GM19438 (cell line): ENCODE results near the gene VAMP4.
A peak's percentile ranks its signal among the peaks of the same experiment; 100 is the strongest.

Experiments used
- ATAC-seq: cut with Tn5 transposase; IDR thresholded peaks from one replicate; pipeline ENCODE4 v1.9.1; 2021; ENCODE audit warnings: low read depth; ENCODE audit not compliant: unreplicated experiment

Gene VAMP4, protein sequence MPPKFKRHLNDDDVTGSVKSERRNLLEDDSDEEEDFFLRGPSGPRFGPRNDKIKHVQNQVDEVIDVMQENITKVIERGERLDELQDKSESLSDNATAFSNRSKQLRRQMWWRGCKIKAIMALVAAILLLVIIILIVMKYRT

DNA sequence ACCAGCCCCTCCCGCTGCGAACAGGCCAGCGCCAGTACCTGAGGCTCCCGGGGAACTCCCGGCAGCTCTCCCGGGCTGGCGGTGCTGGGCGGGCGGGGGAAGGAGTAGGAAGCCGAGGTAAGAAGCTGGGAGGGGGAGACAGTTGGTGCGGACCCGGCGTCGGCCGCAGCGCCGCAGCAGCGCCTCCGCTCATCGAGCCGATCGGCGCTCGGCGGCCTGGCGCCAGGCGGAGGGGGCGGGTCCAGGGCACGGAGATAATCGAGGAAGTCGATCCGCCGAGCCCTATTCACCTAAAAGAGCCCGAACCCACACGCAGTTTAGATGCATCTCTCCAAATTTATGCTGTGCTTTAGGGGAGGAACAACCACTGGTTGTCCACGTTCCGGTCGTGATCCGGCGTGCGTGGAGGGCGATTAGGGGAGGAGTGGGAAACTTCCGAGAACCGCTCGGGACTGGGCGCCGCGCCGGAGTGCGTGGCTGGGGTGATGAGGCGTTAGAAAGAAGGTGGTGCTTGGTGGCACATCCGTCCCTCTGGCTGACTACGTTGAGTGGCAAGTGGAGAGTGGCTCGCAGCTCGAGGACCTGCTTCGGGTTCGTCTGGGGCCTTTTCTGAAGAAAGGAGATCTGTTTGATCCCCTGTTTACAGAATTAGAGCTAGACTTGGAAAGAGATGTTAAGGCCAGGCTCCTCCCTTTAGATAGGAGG lies at the start of gene VAMP4:
VAMP4 (minus strand) TSS at position 194 of the 705 bp plus-strand sequence. CDS start 3,651 bp downstream, outside the sequence.
- peak; percentile 93 for ATAC-seq

DNA sequence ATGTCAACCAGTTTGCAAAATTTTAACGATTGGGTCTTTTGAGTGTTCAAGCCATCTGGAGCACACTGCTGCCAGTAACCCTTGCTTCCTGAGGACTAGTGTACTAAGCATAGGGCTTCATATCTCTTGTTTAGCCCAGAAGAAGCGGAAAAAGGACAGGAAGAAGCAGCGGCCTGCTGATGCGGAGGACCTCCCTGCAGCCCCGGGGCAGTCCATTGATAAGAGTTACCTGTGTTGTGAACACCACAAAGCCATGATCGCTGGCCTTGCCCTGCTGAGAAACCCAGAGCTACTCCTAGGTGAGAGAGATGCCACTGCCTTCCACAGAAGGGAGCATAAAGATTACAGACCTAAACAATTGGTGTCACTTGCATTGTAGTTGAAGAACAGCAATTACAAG lies 48.5 kb upstream of the VAMP4 start:
- no peak for ATAC-seq

DNA sequence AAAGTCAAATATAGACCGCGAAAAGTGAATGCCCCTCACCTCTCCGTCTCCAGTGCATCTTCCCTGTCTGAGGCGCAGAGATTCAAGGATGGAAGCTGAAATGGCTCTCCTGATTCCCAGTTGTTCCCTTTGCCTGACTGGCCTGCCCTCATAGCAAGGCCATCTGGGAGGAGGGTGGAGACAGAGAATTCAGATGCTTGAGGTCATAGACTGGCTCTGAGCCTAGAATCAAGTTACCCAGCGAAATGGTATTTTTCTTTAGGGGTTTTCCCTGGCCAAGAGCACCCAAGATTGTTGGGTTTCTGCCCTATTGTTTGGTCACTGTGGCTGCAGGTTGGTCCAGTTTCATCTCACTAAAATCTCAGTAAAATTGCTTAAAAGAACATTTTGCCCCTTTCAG lies 46.8 kb upstream of the VAMP4 start:
- no peak for ATAC-seq

DNA sequence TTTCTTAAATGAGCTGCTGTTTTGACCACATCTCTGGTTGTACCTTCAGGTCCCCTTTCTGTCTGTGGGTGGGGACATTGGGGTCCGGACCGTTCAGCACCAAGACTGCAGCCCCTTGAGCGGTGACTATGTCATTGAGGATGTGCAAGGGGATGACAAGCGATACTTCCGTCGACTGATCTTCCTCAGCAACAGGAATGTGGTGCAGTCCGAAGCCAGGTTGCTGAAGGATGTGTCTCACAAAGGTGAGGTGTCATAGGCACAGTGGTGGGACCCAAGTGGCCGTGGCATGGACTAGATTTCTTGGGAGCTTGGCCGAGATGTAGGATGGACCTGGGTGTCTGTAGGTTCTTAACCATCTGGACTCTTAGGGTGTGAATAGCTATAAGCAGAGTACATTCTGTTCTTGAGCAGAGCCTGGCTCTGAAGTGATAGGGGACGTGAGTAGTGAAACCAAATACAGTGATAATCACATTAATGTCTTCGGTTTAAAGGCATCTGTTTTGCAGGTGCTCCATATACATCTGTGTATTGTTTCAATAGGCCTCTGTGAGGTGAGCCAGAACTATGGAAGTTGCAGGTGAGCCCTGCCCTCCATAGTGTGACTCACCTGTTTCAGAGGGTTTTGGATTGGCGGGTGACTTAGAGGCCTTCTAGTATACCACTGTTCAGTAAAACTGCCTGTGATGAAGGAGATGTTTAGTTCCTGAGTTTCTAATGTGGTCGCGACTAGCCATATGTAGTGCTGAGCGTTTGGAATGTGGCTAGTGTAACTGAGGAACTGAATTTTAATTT lies 46.0 kb upstream of the VAMP4 start:
- ATAC-seq: no peak

DNA sequence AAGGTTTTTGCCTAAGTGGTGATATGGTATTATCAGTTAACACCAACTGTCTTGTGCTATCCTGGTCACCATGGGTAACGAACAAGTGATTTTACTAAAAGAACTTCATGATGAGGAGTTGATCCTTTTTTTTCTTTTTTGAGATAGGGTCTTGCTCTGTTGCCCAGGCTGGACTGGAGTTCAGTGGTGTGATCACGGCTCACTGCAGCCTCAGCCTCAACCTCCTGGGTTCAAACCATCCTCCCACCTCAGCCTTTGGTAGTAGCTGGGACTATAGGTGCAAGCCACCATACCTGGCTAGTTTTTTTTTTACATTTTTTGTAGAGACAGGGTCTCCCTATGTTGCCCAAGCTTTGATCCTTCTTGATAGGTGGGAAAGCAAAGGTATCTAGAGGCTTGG lies 44.7 kb upstream of the VAMP4 start:
- ATAC-seq: no peak

DNA sequence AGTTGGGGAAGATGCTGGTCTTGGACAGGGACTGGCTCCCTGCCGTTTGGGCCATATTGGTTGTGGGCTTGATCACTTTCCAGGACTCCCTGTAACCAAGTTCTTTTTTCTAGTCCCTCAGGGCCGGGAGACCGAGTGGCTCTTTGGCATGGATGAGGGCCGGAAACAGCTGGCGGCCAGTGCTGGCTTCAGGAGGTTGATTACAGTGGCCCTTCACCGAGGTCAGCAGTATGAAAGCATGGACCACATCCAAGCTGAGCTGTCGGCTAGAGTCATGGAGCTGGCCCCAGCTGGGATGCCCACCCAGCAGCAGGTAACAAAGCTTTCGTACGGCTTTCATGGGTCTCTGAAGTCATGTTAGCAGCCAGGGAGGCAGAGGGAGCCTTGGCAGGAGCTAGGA lies 43.9 kb upstream of the VAMP4 start:
- ATAC-seq: no peak

DNA sequence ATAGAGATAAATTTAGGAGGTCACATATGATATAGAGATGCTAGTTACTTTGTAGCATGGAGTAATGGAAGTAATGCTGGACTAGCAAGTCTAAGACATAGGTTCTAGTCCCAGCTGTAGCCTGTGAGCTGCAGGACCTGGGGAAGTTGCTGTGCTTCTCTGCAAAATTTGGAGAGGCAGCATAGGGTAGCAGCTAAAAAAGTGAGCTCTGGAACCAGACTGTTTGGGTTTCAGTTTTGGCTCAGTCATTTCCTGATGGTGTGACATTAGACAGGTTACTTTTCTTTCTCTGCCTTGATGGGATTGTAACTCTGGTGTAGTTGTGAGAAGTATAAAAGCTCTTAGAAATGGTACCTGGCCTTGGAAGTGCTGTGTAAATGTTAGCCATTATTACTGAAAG lies 42.9 kb upstream of the VAMP4 start:
- ATAC-seq: no peak

DNA sequence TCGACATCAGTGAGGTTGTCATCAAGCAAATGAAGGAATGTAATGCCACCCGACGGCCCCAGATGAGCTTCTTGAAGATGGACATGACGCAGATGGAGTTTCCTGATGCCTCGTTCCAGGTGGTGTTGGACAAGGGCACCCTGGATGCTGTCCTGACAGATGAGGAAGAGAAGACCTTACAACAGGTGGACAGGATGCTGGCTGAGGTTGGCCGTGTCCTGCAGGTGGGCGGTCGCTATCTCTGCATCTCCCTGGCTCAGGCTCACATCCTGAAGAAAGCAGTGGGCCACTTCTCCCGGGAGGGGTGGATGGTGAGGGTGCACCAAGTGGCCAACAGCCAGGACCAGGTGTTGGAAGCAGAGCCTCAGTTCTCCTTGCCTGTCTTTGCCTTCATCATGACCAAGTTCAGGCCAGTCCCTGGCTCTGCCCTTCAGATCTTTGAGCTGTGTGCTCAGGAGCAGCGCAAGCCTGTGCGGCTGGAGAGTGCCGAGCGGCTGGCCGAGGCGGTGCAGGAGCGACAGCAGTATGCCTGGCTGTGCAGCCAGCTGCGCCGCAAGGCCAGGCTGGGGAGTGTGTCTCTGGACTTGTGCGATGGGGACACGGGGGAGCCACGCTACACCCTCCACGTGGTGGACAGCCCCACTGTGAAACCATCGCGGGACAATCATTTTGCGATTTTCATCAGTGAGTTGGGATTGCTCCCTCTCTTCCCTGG lies 42.1 kb upstream of the VAMP4 start:
- no peak for ATAC-seq

DNA sequence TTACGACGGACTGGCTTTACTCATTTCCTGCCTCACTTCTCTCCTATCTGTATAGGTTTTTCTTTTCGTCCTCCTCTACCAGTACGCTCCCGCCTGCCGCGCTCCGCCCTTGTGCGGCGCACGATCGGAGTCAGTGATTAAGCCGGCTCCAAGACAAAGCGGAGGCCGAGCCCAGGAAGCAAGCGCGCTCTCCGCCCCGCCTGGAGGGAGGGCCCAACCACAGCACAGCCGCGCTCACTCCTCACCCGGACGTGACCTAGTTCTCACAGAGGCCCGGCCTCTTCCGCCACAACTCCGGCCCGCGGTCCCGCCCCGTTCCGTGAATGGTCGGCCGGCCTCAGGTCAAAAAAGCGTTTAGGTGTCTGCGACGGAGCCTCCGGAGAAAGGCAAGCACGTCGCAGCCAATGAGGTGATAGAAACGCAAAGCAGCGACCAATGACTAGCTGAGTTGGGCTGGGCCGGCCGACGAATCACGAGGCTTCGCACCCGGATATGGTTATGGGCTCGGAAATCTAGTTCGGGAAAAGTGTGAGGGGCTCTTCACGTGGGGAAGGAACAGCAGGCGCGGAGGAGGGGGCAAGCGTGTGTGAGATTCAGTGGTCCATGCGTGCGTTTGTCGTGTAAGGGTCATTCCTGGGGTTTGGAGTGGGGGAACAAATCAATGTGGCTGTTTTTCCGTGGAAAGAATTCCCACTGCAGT lies 39.5 kb upstream of the VAMP4 start, which contains the start of gene METTL13:
METTL13 (plus strand) TSS at position 485 of the 700 bp plus-strand sequence. CDS start 308 bp downstream, outside the sequence.
- ATAC-seq: peak; percentile 98

DNA sequence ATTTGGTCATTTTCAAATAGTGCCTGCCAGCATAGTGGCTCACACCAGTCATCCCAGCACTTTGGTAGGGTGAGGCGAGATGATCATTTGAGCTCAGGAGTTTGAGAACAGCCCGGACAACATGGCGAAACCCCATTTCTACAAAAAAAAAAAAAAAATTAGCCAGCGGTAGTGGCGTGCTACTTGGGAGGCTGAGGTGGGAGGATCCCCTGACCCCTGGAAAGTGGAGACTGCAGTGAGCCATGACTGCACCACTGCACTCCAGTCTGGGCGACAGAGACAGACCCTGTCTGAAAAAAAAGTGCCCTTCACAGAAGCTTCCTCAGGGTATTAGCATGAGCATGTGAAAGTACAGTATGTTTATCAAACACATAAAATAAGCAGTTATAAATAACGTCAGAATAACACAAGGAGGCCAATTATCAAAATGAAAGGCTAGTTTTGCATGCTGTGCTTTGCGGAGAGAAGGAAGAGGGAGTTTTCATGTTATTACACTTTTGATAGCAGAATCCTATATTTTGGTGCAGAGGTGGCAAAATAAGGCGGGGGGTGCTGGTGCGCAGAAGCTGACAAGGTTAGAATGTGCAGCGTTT lies 38.8 kb upstream of the VAMP4 start:
- ATAC-seq: no peak

DNA sequence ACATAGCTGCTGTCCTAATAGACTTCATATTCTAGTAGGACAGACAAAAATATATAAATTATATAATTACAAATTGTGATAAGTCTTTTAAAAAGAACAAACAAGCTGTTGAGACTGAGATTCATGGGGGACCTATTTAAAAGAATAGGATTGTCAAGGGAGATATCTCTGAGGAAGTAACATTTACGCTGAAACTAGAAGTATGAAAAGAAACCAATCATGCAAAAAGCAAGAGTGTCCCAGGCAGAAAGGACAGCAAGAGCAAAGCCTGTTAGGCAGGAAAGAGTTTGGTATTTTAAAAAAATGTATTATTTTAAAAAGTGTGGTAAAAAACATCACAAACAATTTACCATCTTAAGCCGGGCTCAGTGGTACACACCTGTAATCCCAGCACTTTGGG lies 30.4 kb upstream of the VAMP4 start:
- ATAC-seq: no peak

DNA sequence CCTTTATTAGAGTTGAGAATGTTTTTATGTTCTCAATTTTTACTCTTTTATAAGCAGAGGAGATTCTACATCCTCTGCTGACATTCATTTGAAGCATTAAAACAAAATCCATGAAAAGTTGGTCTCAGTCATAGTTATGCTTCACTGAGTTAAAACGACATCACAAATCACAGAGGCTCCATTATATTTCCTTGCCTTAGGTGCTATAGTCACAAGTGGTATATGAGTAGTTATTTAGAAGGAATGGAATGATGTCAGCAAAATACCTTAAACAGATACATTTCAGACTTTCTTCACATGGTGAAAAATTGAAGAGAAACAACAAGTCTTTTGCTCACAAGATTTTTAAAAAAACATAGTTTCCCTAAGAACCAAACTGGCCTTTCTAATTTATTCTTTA lies 27.9 kb upstream of the VAMP4 start:
- ATAC-seq: no peak

DNA sequence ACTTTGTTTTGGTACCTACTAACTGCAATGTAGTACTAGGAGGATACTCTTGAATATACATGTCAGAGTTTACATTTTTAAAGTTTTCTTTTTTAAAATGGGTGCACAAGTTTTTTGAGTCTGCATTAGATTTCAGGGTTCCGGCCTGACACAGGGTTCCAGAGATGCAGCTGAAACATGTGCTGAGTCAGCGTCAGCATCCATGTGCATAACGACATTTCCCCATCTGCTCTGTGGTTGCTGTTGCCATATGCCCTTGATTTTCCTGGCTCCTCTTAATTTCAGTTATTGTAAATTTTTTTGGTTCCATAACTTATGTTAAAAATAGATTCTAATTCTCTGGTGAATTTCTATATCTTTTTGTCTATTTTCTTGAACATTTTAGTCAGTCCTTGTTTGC lies 27.3 kb upstream of the VAMP4 start:
- ATAC-seq: no peak

DNA sequence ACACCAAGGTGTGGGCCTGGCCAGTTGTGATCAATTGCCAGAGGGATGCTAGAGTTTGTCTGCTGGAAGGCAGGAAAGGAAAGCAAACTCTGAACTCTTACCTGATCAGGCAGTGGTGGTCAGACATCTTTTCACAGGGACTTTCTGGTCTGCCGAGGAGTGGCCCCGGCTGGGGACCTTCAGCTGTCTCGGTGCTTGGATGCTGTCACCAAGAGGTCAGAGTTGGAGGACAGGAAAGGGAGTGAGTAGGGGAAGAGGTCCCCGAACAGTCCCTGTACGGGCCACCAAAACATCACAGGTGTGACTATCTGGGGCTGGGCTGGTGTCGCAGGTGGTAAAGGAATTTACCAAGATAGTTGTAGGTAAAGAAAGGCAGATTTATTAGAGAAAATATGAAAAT lies 21.9 kb upstream of the VAMP4 start:
- no peak for ATAC-seq

DNA sequence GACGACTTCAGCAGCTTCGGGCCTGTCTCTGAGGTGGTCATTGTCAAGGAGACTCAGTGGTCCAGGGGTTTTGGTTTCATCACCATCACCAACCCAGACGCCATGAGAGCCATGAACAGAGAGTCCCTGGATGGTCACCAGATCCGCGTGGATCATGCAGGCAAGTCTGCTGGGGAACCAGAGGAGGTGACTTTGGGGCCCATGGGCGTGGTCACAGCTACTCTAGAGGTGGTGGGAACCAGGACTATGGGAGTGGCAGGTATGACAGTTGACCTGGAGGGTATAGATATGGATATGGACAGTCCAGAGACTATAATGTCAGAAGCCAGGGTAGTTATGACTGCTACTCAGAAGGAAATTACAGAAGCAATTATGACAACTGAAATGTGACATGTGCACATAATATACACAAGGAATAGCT lies 20.3 kb upstream of the VAMP4 start:
- no peak for ATAC-seq

DNA sequence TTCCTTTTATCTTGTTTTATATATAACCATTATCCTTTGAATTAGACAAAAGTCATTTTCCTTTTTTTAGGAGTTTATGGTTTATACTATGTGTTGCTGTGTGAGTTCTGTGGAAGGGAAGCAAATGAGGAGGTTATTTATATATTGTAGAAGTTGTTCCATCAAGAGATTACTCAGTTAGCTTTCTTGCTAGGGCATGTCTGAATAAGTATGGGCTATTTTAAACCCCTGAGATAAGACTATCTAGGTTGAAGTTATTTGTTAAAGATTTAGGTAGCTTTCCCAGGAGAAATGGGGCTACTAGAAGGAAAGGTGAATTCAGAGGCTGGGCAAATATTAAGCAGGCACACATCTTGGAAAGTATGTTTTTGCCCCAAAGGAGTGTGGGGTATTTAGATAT lies 16.1 kb upstream of the VAMP4 start:
- ATAC-seq: no peak

DNA sequence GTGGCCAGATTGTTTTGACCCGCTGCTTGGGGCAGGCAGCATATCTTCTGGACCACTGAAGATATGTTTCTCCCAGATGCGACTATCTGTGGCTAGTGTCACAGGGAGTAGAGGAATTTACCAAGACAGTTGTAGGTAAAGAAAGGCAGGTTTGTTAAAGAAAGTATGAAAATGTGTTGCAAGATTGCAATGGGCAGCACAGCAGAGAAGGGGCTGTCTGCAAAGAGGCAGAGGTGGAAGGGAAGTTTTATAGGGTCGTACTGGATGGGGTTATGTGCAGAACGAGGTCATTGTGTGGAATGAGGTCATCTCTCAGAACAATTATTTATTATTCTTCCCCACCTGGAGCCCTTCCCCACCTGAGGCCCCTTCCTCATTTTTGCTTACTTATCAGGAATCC lies 15.0 kb upstream of the VAMP4 start:
- no peak for ATAC-seq

DNA sequence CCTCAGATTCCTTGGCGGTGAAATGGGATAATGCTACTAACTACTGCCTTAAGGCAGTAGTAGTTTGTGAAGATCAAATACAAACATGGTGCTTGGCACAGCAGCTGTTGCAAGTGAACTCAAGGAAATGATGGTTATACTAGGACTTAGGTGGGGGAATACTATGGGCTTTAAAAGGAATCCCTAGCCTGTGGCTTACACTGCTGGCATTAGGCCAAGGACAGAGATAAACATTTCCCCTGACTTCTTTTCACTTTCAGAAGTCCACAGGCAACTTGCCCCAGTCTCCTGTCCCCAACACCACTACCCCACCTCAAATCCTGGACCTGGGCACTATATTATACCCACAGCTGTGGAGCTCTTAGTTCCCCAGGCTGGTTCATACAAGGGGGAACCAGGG lies 13.1 kb upstream of the VAMP4 start:
- no peak for ATAC-seq

DNA sequence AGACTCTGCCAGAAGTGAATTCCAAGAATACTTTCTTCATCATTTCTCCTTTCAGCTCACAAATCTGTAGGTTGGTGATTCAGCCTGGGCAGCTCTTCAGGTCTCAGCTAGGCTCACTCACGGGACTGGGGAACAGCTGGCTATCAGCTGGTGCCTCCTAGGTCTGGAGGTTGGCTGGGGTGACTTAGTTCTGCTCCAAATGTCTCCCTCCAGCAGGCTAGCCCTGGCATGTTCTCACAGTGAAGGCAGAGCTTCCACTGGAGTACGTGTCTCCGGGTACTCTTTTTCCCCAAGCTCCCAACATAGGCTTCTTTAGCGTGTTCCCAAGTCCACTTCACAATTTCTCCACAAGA lies 12.5 kb upstream of the VAMP4 start:
- ATAC-seq: no peak

DNA sequence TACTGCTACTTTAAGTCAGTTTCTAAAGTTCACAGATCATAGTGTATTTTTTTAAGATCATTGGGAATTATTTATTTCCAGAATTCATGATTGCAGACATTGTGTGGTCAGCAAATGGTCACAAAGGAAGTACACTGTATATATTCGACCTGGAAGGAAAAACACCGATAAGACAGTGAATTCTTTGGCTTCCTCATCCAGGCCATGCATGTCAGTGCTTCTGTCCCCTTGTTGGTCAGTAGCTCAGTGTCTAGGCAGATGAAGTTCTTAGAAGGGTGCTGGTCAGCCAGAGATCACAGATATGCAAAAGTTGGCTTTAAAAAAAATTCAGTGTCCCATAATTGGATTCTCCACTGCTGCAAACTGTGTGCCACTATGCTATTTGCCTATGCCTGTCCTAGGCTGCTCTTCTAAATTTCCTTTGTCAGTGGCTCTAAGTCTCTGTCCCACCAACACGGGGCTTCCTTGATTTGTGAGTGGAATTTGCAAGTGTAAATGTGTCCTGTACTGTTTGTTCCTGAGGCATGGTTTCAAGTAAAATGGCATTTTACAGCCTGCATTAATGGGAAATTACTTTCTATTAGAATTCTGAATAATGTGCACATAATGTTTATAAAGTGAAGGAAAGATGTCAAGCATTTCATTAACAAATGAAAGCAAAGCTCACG lies 12.0 kb upstream of the VAMP4 start:
- no peak for ATAC-seq
